Measurements from ENCODE around the gene HELQ.
"Not testable (repeated sequence)": the region's sequence is repeated elsewhere in the genome, so short reads cannot be mapped to it uniquely, and the experiment has no call there.

Gene HELQ

DNA sequence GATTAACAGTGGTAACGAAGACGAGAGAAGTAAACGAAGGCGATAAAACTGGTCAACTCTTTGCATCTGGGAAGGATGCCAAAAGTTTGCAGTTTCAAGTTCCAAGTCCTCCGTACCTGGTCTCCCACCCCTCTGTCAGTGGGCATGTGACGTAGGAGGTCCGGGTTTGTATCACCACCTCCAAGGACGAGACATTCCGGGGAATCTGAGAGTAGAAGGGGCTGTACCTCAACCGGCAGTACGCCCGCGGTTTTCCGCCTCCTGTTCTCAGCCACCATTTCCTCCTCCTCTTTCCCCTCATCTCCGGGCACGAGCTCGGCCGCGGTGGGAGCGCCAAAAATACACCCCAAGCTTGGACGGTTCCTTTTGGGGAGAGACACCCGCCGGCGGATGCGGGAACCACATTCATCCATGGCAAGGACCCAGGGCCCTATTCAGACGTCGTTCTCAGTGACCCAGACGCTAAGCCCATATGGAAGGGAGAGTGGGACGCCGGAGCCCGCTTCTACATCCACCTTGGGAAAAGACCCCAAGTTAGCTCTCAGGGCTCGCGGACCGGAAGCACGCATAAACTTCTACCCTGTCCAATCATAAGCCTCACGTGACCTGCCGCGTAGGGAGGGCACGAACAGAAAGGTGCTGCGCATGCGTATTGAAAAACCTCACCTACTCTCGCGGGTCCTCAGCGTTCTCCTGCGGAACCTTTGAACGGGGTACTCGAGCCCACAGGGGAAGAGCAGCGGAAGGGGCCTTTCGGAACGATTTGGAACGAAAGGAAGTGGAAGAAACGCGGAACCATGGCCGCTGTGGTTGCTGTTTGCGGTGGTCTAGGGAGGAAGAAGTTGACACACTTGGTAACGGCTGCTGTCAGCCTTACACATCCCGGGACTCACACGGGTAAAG lies at the start of gene HELQ, which contains the start of gene MRPS18C:
Gene HELQ (minus strand): TSS at position 543 of the 903 bp plus-strand sequence. CDS start 130 bp downstream, at position 413.
Gene MRPS18C (plus strand): TSS at position 778 of the 903 bp plus-strand sequence. CDS start 20 bp downstream, at position 798.
- TF ChIP-seq, protein P1, sequence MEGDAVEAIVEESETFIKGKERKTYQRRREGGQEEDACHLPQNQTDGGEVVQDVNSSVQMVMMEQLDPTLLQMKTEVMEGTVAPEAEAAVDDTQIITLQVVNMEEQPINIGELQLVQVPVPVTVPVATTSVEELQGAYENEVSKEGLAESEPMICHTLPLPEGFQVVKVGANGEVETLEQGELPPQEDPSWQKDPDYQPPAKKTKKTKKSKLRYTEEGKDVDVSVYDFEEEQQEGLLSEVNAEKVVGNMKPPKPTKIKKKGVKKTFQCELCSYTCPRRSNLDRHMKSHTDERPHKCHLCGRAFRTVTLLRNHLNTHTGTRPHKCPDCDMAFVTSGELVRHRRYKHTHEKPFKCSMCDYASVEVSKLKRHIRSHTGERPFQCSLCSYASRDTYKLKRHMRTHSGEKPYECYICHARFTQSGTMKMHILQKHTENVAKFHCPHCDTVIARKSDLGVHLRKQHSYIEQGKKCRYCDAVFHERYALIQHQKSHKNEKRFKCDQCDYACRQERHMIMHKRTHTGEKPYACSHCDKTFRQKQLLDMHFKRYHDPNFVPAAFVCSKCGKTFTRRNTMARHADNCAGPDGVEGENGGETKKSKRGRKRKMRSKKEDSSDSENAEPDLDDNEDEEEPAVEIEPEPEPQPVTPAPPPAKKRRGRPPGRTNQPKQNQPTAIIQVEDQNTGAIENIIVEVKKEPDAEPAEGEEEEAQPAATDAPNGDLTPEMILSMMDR (conservative IDR thresholded peaks at IDR 0.05; ENCODE audit: low read depth, low read length), result peak; percentile 21
- peak; percentile 95 for DNase-seq (ENCODE audit: low read depth)
- H3K4me3 ChIP-seq (ENCODE audit: low read length), result peak within 1 kb of the TSS; percentile 84

- TF ChIP-seq, protein P1 (conservative IDR thresholded peaks at IDR 0.05; ENCODE audit: low read depth, low read length), result no peak
- no peak overlapping the region for H3K4me3 ChIP-seq (ENCODE audit: low read length)
- no peak for DNase-seq (ENCODE audit: low read depth)
Observed at GRCh38 chr4:83504996-83505395, 49.4 kb upstream of the HELQ start.

GRCh38 chr4:83504503-83504902 lies 48.9 kb upstream of the HELQ start:
- no peak overlapping the region for H3K4me3 ChIP-seq (ENCODE audit: low read length)
- DNase-seq (ENCODE audit: low read depth), result no peak
- TF ChIP-seq, protein P1 (conservative IDR thresholded peaks at IDR 0.05; ENCODE audit: low read depth, low read length), result no peak

- no peak overlapping the region for H3K4me3 ChIP-seq (ENCODE audit: low read length)
- TF ChIP-seq, protein P1 (conservative IDR thresholded peaks at IDR 0.05; ENCODE audit: low read depth, low read length), result no peak
- no peak for DNase-seq (ENCODE audit: low read depth)
Observed at GRCh38 chr4:83503974-83504373, 48.4 kb upstream of the HELQ start.

DNA sequence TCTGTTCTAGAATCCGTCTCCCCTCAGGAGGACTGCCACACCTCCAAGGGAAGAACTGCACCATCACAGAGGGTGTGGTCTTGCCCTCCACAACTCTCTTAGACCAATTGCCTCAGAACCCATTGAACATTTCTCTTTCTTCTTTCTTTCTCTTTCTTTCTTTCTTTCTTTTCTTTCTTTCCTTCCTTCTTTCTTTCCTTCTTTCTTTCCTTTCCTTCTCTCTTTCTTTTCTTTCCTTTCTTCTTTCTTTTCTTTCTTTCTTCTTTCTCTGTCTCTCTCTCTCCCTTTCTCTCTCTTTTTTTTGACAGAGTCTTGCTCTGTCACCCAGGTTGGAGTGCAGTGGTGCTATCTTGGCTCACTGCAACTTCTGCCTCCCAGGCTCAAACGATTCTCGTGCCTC lies 46.0 kb upstream of the HELQ start:
- not testable (repeated sequence) for H3K4me3 ChIP-seq (ENCODE audit: low read length); DNase-seq (ENCODE audit: low read depth)

- no peak for DNase-seq (ENCODE audit: low read depth)
- no peak overlapping the region for H3K4me3 ChIP-seq (ENCODE audit: low read length)
- TF ChIP-seq, protein P1 (conservative IDR thresholded peaks at IDR 0.05; ENCODE audit: low read depth, low read length), result no peak
Observed at GRCh38 chr4:83498187-83498586, 42.6 kb upstream of the HELQ start.

DNA sequence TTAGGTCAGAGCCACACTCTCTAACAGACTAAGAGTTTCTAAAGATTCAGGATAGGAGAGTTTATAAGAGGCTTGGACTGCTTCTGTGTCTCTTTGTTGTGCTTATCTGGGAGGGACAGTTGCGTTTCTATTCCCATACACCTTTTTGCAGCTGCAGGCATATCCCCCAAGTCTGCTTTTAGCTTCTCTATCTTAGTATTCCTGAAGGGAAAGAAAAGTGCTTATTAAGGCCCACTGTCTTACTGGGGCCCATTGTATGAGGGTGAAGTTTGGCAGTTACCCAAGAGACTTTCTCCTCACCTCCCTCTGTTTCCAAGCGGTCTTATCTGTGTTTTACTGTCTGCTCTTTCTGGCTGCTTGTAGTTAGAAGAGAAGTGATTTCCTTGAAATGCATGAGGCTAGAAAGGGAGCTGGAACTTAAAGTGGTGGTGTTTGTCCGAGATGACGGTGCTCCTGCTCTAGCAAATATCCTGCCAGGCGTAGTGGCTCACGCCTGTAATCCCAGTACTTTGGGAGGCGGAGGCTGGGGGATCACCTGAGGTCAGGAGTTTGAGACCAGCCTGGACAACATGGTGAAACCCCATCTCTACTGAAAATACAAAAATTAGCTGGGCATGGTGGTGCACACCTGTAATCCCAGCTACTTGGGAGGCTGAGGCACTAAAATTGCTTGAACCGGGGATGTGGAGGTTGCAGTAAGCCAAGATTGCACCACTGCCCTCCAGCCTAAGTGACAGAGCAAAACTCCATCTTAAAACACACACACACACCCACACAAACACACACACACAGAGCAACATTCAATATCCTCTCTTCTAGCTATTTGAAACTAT lies 40.7 kb upstream of the HELQ start:
- DNase-seq (ENCODE audit: low read depth); H3K4me3 ChIP-seq (ENCODE audit: low read length): not testable (repeated sequence)

All from retinal pigment epithelial cell (primary cell).